H9 (cell line): ENCODE measurements around the gene OSGIN1. TPM values are rescaled to one million over a fixed set of nuclear protein-coding genes. Genes with fewer than 3 reads are reported as not detected.
A peak's percentile ranks its signal among the peaks of the same experiment; 100 is the strongest.

Experiments used
- DNase-seq: peaks from one replicate; pipeline ENCODE4 v3.0.0-alpha.2; 2017
- H2AFZ ChIP-seq: one replicate; pipeline ENCODE4 v1.6.1; 2013; ENCODE audit warnings: mild to moderate bottlenecking, low read length, control low read depth, moderate library complexity
- H2AK5ac ChIP-seq: 2 replicates; pipeline ENCODE4 v1.6.1; 2013; ENCODE audit warnings: low read length, control low read depth, mixed read lengths; ENCODE audit not compliant: insufficient read length
- H2BK120ac ChIP-seq: one replicate; pipeline ENCODE4 v1.6.1; 2013; ENCODE audit warnings: low read depth, mild to moderate bottlenecking, low read length, control low read depth, inconsistent platforms; ENCODE audit not compliant: poor library complexity, severe bottlenecking
- H2BK12ac ChIP-seq: 2 replicates; pipeline ENCODE4 v1.6.1; 2013; ENCODE audit warnings: low read length, control low read depth, mixed read lengths, low read depth; ENCODE audit not compliant: insufficient read length
- H2BK15ac ChIP-seq: 2 replicates; pipeline ENCODE4 v1.6.1; 2013; ENCODE audit warnings: low read depth, low read length, control low read depth
- H2BK20ac ChIP-seq: one replicate; pipeline ENCODE4 v1.6.1; 2013; ENCODE audit warnings: low read depth, mild to moderate bottlenecking, low read length, control low read depth, inconsistent platforms; ENCODE audit not compliant: poor library complexity, severe bottlenecking
- H2BK5ac ChIP-seq: 2 replicates; pipeline ENCODE4 v1.6.1; 2013; ENCODE audit warnings: low read length, control low read depth, mixed read lengths; ENCODE audit not compliant: insufficient read length
- H3K14ac ChIP-seq: 2 replicates; pipeline ENCODE4 v1.6.1; 2013; ENCODE audit warnings: low read length, control low read depth; ENCODE audit not compliant: insufficient read depth
- H3K18ac ChIP-seq: 2 replicates; pipeline ENCODE4 v1.6.1; 2013; ENCODE audit warnings: low read depth, mild to moderate bottlenecking, mixed read lengths, low read length, control low read depth; ENCODE audit not compliant: insufficient read length
- H3K23ac ChIP-seq: 2 replicates; pipeline ENCODE4 v1.6.1; 2013; ENCODE audit warnings: low read length, control low read depth, mixed read lengths, low read depth; ENCODE audit not compliant: insufficient read length
- H3K23me2 ChIP-seq: 2 replicates; pipeline ENCODE4 v1.6.1; 2013; ENCODE audit warnings: low read depth, mild to moderate bottlenecking, mixed read lengths, low read length, control low read depth; ENCODE audit not compliant: insufficient read length, poor library complexity, severe bottlenecking
- H3K27ac ChIP-seq: 2 replicates; pipeline ENCODE4 v1.5.1; 2013; ENCODE audit warnings: low read length, control low read depth, mixed read lengths, low read depth; ENCODE audit not compliant: insufficient read length
- H3K27me3 ChIP-seq: 2 replicates; pipeline ENCODE4 v1.6.1; 2013; ENCODE audit warnings: low read length, control low read depth, inconsistent platforms; ENCODE audit not compliant: insufficient read depth
- H3K4ac ChIP-seq: 2 replicates; pipeline ENCODE4 v1.6.1; 2013; ENCODE audit warnings: low read depth, mild to moderate bottlenecking, control low read depth, inconsistent platforms, low read length, moderate library complexity
- H3K4me1 ChIP-seq: 2 replicates; pipeline ENCODE4 v1.6.1; 2013; ENCODE audit warnings: low read length, control low read depth, inconsistent platforms; ENCODE audit not compliant: insufficient read depth
- H3K4me2 ChIP-seq: 2 replicates; pipeline ENCODE4 v1.6.1; 2013; ENCODE audit warnings: low read length, control low read depth, mixed read lengths; ENCODE audit not compliant: insufficient read length, insufficient read depth
- H3K56ac ChIP-seq: 2 replicates; pipeline ENCODE4 v1.6.1; 2013; ENCODE audit warnings: low read depth, mild to moderate bottlenecking, mixed read lengths, low read length, control low read depth; ENCODE audit not compliant: insufficient read length
- H3K79me1 ChIP-seq: 2 replicates; pipeline ENCODE4 v1.6.1; 2013; ENCODE audit warnings: low read depth, mild to moderate bottlenecking, moderate library complexity, low read length, control low read depth, inconsistent platforms; ENCODE audit not compliant: insufficient read depth, poor library complexity, severe bottlenecking
- H3K79me2 ChIP-seq: 2 replicates; pipeline ENCODE4 v1.6.1; 2013; ENCODE audit warnings: low read length, control low read depth, inconsistent platforms; ENCODE audit not compliant: insufficient read depth
- H3K9ac ChIP-seq: 2 replicates; pipeline ENCODE4 v1.6.1; 2013; ENCODE audit warnings: low read length, control low read depth, mixed read lengths; ENCODE audit not compliant: insufficient read length; ENCODE audit errors: extremely low read depth
- H3K9me3 ChIP-seq: one replicate; pipeline ENCODE4 v1.6.1; 2013; ENCODE audit warnings: low read depth, low read length, inconsistent platforms; ENCODE audit not compliant: control insufficient read depth
- H3T11ph ChIP-seq: one replicate; pipeline ENCODE4 v1.6.1; 2013; ENCODE audit warnings: mild to moderate bottlenecking, low read length, control low read depth, inconsistent platforms
- H4K20me1 ChIP-seq: one replicate; pipeline ENCODE4 v1.6.1; 2013; ENCODE audit not compliant: control insufficient read depth, insufficient read length, insufficient read depth
- H4K5ac ChIP-seq: 2 replicates; pipeline ENCODE4 v1.6.1; 2013; ENCODE audit warnings: low read depth, mild to moderate bottlenecking, mixed read lengths, low read length, control low read depth; ENCODE audit not compliant: insufficient read length
- H4K8ac ChIP-seq: replicated peaks from 2 replicates; pipeline ENCODE4 v1.6.1; 2013; ENCODE audit warnings: low read length, control low read depth, mixed read lengths, low read depth; ENCODE audit not compliant: insufficient read length
- H4K91ac ChIP-seq: 2 replicates; pipeline ENCODE4 v1.6.1; 2013; ENCODE audit warnings: low read depth, mild to moderate bottlenecking, moderate library complexity, mixed read lengths, low read length, control low read depth; ENCODE audit not compliant: insufficient read length
- H3K27ac Mint-ChIP-seq, 3 experiments: 2 replicates in 2 of 3; 3 replicates in 1 of 3; pipeline ENCODE4 v1.8.0; 2020 to 2021; ENCODE audit warnings: mixed read lengths in 3 of 3, mild to moderate bottlenecking in 1 of 3, moderate library complexity in 1 of 3
- H3K27me3 Mint-ChIP-seq: 2 replicates; pipeline ENCODE4 v1.8.0; 2021; ENCODE audit warnings: low read depth, mild to moderate bottlenecking, moderate library complexity, mixed read lengths
- H3K36me3 Mint-ChIP-seq, 3 experiments: 2 replicates in 2 of 3; 3 replicates in 1 of 3; pipeline ENCODE4 v1.8.0; 2020 to 2021; ENCODE audit warnings: low read depth in 3 of 3, mixed read lengths in 3 of 3; ENCODE audit not compliant: insufficient read depth in 1 of 3
- H3K4me1 Mint-ChIP-seq, 2 experiments: 2 replicates each; pipeline ENCODE4 v1.8.0; 2020; ENCODE audit warnings: mixed read lengths in 2 of 2
- H3K4me3 Mint-ChIP-seq, 2 experiments: 2 replicates in 1 of 2; 3 replicates in 1 of 2; pipeline ENCODE4 v1.8.0; 2020 to 2021; ENCODE audit warnings: mild to moderate bottlenecking in 2 of 2, mixed read lengths in 2 of 2, moderate library complexity in 1 of 2
- H3K9me3 Mint-ChIP-seq, 2 experiments: 2 replicates in 1 of 2; 3 replicates in 1 of 2; pipeline ENCODE4 v1.8.0; 2020; ENCODE audit warnings: mild to moderate bottlenecking in 2 of 2, mixed read lengths in 2 of 2, moderate library complexity in 1 of 2
- CTCF ChIP-seq: fragments of 200-600 bp; sonication (generic); conservative IDR thresholded peaks from 3 replicates; pipeline ENCODE4 v1.8.0; 2021; ENCODE audit warnings: antibody characterized with exemption, mild to moderate bottlenecking
- WGBS: extraction: QIAGEN DNeasy Blood & Tissue Kit; methylation state at CpG from one replicate; pipeline ENCODE4 v1.1.7; 2013; ENCODE audit warnings: missing lambda C conversion rate, low lambda C conversion rate, mixed read lengths; ENCODE audit not compliant: insufficient read length; ENCODE audit errors: extremely low coverage; 5-methylcytosine and 5-hydroxymethylcytosine counted together
- total RNA-seq: library from RNA; stranded (reverse); gene quantifications from 2 replicates; pipeline ENCODE4 v1.2.1, GENCODE V29; 2021

OSGIN1 gene
- total RNA-seq, 1 experiment from 2014 or later, result 0.63 TPM

- Histone ChIP-seq H4K91ac (no peak overlapping the region), H3K79me1 (no peaks in the 10 kb centered on the region), H3K27ac (no peak overlapping the region), H3K56ac (no peak overlapping the region), H3K27me3 (no peaks in the 10 kb centered on the region), H3K4me2 (no peak overlapping the region), H3K79me2 (no peaks in the 10 kb centered on the region), H2BK5ac (no peak overlapping the region), H3K23me2 (peaks cover 4% of the 10 kb centered on the region), H3K23ac (no peak overlapping the region), H4K20me1 (no peaks in the 10 kb centered on the region), H3K4ac (no peak overlapping the region), H2BK20ac (no peak overlapping the region), H2AFZ (no peak overlapping the region), H2BK15ac (no peak overlapping the region), H3K9me3 (no peaks in the 10 kb centered on the region), H2BK120ac (no peak overlapping the region), H4K8ac (no peak overlapping the region), H2AK5ac (no peak overlapping the region), H3K18ac (no peak overlapping the region), H3T11ph (no peak overlapping the region), H3K9ac (no peak overlapping the region), H3K14ac (no peak overlapping the region), H4K5ac (no peak overlapping the region), H3K4me1 (no peaks in the 10 kb centered on the region), H2BK12ac (no peak overlapping the region)
- peaks cover 3% of the 10 kb centered on the region; the same call in 1 of the 2 replicates for H3K27me3 Mint-ChIP-seq
- no peak for TF ChIP-seq CTCF
- peaks cover 0 to 5% of the 10 kb centered on the region in 2 experiments; a peak in 1 of 5 replicates for H3K9me3 Mint-ChIP-seq
- H3K27ac Mint-ChIP-seq, result peak overlapping the region in 1 of 3 experiments; percentile 41; a peak in 3 of 7 replicates
- H3K36me3 Mint-ChIP-seq, result peaks cover 18 to 27% (median 23%) of the 10 kb centered on the region in 3 experiments
- H3K4me1 Mint-ChIP-seq, result peaks cover 16 to 30% of the 10 kb centered on the region in 2 experiments
- no peak overlapping the region for H3K4me3 Mint-ChIP-seq
- no CpG with 5 or more reads among the region's 31 CpGs for WGBS
- no peak for DNase-seq
Measured at GRCh38 chr16:83923581-83924365, 29.3 kb upstream of the OSGIN1 start.
